NB4 (cell line): Measurements from ENCODE around the gene IGFBPL1.

ENCODE experiments used
- DNase-seq: peaks from one replicate; pipeline ENCODE4 v3.0.0; 2010; ENCODE audit warnings: low read depth
- H3K4me3 ChIP-seq: one replicate; pipeline ENCODE4 v1.5.1; 2011; ENCODE audit warnings: mild to moderate bottlenecking, low read depth, low read length, moderate library complexity
- MYC ChIP-seq: IDR thresholded peaks from 2 replicates; pipeline ENCODE4 v1.6.1; 2011; ENCODE audit warnings: low read depth, low read length
- POLR2A ChIP-seq: IDR thresholded peaks from 2 replicates; pipeline ENCODE4 v1.6.1; 2011; ENCODE audit warnings: mild to moderate bottlenecking; ENCODE audit not compliant: insufficient read length; ENCODE audit errors: extremely low read depth
- TF ChIP-seq, protein P1 (sequence below): IDR thresholded peaks from one replicate; pipeline ENCODE4 v1.5.1; 2012; ENCODE audit warnings: low read depth, low read length
- TF ChIP-seq, protein P2 (sequence below): IDR thresholded peaks from 2 replicates; pipeline ENCODE4 v1.6.1; 2011; ENCODE audit warnings: low read depth, low read length

Gene IGFBPL1

DNA sequence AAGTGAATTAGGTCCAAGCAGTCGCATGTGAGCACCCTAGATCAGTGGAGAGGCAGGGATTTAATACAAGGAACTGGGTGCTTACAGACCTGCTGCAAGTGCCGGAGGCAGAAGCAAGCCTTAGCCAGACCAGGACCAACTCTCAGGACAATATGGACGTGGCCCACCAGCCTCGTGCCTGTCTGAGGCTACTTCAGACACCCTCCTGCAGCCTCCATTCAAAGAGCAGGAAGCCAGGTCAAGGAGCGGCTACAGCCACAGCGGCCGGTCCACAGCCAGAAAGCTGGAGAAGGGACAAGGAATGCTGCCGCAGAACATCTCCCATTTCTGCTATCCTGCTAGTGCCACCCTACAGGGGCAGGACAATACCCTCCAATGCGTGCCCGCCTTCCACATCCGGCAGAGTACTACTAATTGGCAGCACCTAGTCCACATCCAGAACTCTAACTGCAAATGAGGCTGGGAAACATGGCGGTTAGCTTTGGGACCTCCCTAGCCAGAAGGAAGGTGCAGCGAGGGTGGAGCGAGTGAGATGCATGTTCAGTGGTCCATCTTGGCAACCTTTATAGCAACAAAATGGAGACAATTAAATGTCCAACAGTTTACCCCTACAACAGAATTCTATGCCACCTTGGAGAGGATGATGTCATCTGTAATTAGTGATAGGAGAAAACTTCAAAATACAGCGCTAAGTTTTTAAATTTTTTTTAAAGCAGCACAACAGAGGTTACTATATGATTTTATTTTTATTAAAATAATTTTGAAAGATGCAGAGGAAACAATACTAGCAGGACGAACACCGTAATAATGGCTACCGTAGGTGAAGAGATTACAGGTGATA, 32.8 kb downstream of the IGFBPL1 start:
- TF ChIP-seq POLR2A (no peak), MYC (no peak)
- TF ChIP-seq, protein P1, sequence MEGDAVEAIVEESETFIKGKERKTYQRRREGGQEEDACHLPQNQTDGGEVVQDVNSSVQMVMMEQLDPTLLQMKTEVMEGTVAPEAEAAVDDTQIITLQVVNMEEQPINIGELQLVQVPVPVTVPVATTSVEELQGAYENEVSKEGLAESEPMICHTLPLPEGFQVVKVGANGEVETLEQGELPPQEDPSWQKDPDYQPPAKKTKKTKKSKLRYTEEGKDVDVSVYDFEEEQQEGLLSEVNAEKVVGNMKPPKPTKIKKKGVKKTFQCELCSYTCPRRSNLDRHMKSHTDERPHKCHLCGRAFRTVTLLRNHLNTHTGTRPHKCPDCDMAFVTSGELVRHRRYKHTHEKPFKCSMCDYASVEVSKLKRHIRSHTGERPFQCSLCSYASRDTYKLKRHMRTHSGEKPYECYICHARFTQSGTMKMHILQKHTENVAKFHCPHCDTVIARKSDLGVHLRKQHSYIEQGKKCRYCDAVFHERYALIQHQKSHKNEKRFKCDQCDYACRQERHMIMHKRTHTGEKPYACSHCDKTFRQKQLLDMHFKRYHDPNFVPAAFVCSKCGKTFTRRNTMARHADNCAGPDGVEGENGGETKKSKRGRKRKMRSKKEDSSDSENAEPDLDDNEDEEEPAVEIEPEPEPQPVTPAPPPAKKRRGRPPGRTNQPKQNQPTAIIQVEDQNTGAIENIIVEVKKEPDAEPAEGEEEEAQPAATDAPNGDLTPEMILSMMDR: no peak
- TF ChIP-seq, protein P2, sequence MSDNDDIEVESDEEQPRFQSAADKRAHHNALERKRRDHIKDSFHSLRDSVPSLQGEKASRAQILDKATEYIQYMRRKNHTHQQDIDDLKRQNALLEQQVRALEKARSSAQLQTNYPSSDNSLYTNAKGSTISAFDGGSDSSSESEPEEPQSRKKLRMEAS: no peak
- H3K4me3 ChIP-seq: peak overlapping the region; percentile 57
- no peak for DNase-seq

DNA sequence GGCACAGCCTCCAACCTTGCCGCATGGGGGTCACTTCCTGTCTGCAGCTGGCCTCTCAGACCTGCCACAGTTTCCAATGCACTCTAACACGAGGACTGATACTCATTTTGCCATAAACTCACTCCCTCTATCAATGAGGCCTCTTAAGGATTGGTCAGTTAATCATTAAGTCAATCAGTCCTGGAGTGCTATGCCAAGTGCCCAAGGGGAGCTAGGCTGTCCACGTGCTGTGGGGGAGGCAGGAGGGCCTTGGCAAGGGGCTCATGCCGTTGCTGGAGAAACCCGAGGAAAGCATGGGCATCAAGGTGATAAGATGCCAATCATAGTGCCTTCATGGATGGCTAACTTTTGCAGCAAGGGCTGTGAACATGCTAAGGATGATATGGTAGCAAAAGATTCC, 33.4 kb downstream of the IGFBPL1 start:
- TF ChIP-seq POLR2A (no peak), MYC (no peak)
- TF ChIP-seq, protein P2: no peak
- TF ChIP-seq, protein P1: no peak
- no peak for DNase-seq
- H3K4me3 ChIP-seq: no peak overlapping the region

DNA sequence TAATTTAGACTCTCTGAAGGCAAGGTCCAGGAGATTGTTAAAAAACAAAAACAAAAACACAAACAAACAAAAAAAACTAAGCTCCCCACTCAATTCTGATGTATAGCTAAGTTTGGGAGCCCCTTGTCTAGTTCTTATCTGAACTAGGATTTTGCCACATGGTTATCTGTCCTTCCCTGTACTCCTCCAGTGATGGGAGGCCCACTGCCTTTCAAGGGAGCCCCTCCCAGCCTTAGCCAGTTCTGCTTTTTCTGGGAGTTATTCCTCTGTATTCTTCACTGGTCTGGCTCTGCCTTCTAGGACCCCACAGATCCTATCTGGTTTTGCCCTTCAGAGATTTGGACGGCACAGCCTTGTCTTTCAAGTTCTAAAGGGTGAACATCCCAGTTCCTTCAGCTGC, 33.8 kb downstream of the IGFBPL1 start:
- no peak overlapping the region for H3K4me3 ChIP-seq
- TF ChIP-seq, protein P1: no peak
- TF ChIP-seq POLR2A: no peak
- TF ChIP-seq MYC: no peak
- TF ChIP-seq, protein P2: no peak
- DNase-seq: no peak

DNA sequence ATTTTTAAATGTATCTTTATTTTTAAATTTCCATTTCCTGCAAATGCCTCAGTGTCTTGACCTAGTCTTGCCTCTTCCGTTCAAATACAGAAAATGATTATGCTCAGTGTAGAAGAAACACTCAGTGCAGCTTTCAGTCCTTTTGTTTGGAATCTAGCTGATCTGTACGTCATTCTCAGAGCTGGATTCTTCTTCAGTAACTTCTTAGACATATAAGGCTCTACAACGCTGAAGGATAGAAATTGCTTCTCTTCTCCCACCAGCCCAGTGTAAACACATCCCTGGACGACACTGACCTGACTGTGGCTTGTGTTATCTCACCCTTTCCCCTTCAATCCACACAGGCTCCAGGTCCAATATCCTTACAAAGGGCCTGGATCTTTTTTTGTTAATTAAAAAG, 34.9 kb downstream of the IGFBPL1 start:
- TF ChIP-seq, protein P1: no peak
- TF ChIP-seq POLR2A: no peak
- no peak for TF ChIP-seq MYC
- TF ChIP-seq, protein P2: no peak
- H3K4me3 ChIP-seq: no peak overlapping the region
- no peak for DNase-seq

DNA sequence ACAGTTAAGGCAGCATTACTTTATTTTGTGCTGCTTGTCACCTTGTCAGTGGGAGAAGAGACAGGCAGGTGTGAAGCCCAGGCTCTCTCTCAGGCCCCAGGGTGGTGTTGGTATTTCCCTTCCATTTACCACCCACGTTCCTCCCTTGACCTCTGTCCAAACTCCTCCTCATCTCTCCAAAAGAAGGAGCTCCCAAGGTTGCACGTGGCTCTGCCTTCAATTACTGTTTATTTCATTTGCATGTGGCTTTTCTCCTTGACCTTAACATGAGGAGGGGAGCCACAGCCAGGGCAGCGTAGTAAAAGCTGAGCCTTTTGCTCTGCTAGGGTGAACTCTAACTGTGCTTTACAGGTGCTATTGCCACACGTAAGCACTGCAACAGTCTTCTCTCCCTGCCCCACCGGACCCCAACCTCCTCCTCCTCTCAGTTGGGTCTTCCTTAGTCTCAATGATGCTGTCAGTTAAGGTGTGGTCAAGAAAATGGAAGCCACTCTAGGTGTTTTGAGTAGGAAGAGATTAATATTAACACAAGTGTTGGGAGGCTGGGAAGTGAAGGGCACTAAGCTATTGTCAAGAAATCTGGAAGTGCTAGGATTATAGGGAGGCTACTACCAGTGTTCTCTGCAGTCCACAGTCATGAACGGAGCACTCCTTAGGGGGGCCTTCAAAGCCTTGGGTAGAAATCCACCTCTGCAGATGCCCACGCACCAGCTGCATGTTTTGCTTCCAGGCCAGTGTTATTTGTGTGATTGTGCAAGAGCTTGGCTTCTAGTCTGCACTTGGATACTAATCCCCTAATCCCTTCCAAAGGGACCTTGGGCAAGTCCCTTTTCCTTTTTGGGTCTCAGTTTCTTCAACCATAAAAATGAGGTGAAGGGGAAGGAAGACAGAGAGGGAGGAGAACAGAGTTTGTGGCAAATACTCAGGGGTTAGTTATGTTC, 35.7 kb downstream of the IGFBPL1 start:
- DNase-seq: no peak
- no peak overlapping the region for H3K4me3 ChIP-seq
- TF ChIP-seq POLR2A (no peak), MYC (no peak)
- TF ChIP-seq, protein P2: no peak
- TF ChIP-seq, protein P1: no peak
